Activated CD8-positive, alpha-beta memory T cell treated with anti-CD3 and anti-CD28 coated beads for 36 hours (primary cell): ENCODE measurements around the gene RSPH10B. TPM values are rescaled to one million over a fixed set of nuclear protein-coding genes. Genes with fewer than 3 reads are reported as not detected.
"Not testable (repeated sequence)": the region's sequence is repeated elsewhere in the genome, so short reads cannot be mapped to it uniquely, and the experiment has no call there.

ENCODE experiments used
- CTCF ChIA-PET: fragments of 350-600 bp; sonication (Branson Sonifier 250); formaldehyde crosslinking; loops from one replicate; lab custom pipeline; 2021; ENCODE audit warnings: antibody characterized with exemption; lab: Charles Lee
- POLR2A ChIA-PET: fragments of 350-600 bp; sonication (Branson Sonifier 250); formaldehyde crosslinking; loops from one replicate; lab custom pipeline; 2021; ENCODE audit warnings: antibody characterized with exemption; lab: Charles Lee
- total RNA-seq, 2 experiments: library from RNA; stranded (reverse); gene quantifications; one replicate each; pipeline ENCODE4 v1.2.3, GENCODE V29; 2021

RSPH10B gene
- total RNA-seq = under 1 TPM; 0.25 to 0.48 TPM

DNA sequence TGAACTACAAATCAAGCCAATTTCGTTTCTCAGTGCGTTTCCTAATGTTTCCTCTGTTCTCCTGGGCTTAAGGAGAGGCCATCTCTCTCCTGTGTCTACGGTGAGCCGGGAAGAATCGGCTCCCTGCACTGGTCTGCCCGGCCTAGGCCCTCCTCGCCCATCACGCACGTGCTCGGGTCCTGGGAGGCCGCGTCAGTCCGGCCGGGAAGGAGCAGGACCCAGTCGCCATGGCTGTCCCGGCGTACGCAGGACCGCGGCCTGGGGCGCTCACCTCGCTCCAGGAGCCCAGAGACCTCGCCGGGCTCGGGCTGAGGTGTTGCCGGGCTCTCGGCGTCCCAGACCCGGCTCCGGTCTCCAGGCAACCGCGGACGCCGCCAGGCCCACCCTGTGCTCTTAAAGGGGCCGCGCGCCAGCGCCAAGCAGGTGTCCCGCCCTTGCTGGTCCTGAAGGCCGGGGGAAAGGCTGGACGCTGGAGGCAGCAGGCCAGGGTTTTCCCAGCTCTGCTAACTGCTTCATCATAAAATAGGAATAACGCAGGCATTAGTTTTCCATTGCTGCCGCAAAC, at the start of gene RSPH10B:
Gene RSPH10B (minus strand): TSS at position 343 of the 565 bp plus-strand sequence. CDS start 3,573 bp downstream, outside the sequence.
- CTCF ChIA-PET, POLR2A ChIA-PET: not testable (repeated sequence)

DNA sequence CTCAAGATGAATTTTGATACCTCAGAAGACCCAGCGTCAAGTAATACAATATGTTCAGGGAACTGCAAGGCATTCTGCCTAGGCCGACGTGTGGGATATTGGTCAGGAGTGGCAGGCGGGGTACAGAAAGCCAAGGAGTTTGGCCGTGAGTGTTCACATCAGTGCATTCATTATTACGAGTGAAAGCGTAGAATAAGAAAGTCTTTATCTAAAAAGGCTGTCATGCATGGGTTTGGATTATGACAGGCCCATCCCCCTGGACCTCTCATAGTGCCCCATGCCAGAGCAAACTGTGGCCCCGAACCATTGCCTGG, 46.1 kb upstream of the RSPH10B start:
- ChIA-PET POLR2A (no interaction called here), CTCF (interaction anchor here (0.8 kb wide), 1 partner anchor 19 kb away, joined by 3 read pairs; no protein-coding TSS in a partner anchor)

DNA sequence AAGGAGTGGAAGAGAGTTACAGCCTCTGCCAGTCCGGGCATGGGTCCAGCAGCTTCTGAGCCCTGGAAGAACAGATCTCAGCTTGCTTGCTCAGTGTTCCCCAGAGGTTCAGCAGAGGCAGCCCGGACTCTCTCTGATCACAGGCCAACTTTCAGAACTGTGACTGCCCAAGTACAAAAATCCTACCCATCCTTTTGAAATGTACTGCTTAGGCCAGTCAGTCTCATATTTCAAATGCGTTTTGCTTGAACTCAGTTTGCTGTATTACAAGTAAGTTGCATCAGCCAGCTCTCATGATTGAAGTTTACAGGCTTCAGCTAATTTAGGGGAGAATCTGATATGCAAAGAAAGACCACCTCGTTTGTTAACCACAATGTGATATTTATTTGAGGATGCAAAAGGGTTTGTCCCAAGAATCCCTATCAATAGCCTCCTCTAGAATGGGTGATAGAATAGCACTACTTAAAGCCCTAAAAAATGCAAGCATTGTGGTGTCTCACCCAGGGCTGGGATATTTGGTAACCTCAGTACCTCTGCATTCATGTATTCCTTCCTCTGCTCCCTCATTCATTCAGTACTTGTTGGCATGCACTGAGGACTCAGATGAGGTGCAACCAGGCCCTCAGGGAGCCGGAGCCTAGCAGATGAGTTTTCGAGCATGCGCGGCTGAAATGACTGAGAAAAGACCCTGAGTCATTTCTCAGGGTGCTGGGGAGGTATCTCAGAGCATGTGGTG, 45.6 kb upstream of the RSPH10B start:
- POLR2A ChIA-PET = no interaction called here

DNA sequence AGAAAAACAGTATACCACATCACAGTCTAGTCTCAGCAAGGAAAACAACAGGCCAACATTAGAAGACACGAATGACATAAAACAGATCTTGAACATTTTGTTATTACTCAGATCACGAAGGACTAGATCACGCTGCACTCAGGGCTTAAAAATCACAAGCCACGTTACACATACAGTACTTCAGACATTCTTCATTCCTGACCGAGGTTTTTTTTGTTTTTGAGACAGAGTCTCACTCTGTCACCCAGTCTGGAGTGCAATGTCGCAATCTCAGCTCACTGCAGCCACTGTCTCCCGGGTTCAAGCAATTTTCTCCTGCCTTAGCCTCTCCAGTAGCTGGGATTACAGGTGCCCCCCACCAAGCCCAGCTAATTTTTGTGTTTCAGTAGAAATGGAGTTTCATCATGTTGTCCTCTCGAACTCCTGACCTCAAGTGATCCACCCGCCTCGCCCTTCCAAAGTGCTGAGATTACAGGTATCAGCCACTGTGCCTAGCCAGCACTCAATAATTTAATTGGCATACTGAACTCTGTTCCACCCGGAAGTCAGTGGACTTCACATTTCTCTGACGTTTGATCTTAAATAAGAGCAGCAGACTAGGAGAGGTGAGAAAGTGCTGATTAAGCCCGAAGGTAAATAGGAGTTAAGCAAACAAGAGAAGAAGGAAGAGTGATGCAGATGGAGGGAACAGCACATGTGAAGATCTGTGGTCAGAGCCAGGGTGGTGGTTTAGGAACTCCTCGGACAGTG, 42.0 kb upstream of the RSPH10B start:
- CTCF ChIA-PET = interaction anchor here (0.5 kb wide), 1 partner anchor 177 kb away, joined by 3 read pairs; no protein-coding TSS in a partner anchor
- POLR2A ChIA-PET = interaction anchor here (0.9 kb wide), 1 partner anchor 359 kb away, joined by 3 read pairs; no protein-coding TSS in a partner anchor

More for the DNA sequence above, 45.6 kb upstream of the RSPH10B start:
- CTCF ChIA-PET = interaction anchor here (0.7 to 1.0 kb wide), 2 partner anchors 12 to 14 kb away, joined by 3 to 5 read pairs; no protein-coding TSS in a partner anchor

DNA sequence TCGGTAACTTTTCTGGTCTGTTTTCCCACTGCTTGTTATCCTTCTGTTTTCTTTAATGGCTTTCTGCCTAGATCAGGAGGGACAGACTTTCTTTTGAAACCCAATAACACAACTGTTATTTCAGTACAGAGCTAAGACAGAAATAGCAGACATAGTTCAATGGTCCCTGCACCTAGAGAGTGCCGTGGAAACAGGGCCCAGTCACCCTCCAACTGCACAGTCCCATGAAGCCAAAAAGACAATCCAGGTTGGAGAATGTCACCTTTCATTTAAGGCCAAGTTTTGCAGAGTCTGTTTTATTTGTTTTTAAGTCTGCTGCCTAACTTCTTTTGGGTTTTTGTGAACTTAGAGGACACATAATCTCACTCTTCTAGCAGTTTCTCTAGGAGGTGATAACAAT, 41.1 kb upstream of the RSPH10B start:
- CTCF ChIA-PET = interaction anchor here (0.5 kb wide), 1 partner anchor 176 kb away, joined by 3 read pairs; no protein-coding TSS in a partner anchor
- POLR2A ChIA-PET = no interaction called here

DNA sequence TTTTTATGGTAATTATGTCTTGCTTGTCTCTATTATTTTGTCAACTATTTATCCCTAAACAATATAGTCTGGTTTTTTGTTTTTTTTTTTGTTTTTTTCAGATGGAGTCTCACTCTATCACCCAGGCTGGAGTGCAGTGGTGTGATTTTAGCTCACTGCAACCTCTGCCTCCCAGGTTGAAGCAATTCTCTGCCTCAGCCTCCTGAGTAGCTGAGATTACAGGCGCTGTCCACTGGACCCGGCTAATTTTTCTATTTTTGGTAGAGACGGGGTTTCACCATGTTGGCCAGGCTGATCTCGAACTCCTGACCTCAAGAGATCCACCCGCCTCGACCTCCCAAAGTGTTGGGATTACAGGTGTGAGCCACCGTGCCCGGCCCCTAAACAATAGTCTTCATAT, 39.9 kb upstream of the RSPH10B start:
- POLR2A ChIA-PET, CTCF ChIA-PET: not testable (repeated sequence)

DNA sequence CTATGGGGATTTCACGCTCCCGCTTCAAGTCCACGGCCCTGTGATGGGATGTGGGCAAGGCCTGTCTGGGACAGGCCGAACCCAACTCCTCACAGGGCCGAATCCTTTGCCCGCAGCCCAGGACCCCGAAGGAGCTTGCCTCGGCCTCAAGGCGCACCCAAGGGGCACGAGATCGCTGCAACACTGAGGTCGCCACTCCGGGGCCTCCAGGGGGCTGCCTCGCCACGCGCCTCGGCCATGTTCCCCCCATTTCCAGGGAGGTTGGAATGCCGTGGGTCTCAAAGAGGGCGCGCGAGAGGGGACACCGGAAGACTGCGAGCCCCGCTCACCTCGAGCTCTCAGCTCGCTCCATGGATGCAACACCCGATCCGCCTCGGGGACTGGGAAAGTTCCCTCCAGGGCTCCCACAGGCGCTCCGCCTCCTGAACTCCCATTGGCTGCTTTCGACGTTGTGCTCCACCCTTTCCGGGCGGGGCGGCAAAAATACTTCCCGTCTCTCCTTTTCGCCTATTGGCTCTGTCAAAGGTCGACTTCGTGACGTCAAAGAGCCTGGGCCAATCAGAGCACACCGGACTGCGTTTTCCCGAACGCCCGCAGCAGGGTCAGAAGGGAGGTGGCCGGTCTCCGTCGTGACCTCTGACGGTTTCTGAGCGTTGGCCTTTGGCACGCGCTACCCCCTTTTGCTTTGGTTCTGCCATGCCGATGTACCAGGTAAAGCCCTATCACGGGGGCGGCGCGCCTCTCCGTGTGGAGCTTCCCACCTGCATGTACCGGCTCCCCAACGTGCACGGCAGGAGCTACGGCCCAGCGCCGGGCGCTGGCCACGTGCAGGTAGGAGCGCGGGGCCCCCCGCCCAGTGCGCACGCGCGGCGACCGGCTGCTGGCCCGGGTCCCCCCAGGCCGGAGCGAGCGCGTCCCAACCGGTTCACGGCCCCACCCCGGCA, 38.5 kb upstream of the RSPH10B start, which contains the start of the genes AIMP2 and PMS2:
Gene AIMP2 (plus strand): TSS at position 605 of the 944 bp plus-strand sequence. CDS start 92 bp downstream, at position 697.
Gene PMS2 (minus strand): TSS at position 382 of the 944 bp plus-strand sequence. CDS start 30 bp downstream, at position 352.
- ChIA-PET CTCF (interaction anchor here (0.8 kb wide), 1 partner anchor 302 kb away, joined by 3 read pairs; no protein-coding TSS in a partner anchor), POLR2A (interaction anchor here (0.6 kb wide), 1 partner anchor 187 kb away, joined by 7 read pairs; no protein-coding TSS in a partner anchor)

DNA sequence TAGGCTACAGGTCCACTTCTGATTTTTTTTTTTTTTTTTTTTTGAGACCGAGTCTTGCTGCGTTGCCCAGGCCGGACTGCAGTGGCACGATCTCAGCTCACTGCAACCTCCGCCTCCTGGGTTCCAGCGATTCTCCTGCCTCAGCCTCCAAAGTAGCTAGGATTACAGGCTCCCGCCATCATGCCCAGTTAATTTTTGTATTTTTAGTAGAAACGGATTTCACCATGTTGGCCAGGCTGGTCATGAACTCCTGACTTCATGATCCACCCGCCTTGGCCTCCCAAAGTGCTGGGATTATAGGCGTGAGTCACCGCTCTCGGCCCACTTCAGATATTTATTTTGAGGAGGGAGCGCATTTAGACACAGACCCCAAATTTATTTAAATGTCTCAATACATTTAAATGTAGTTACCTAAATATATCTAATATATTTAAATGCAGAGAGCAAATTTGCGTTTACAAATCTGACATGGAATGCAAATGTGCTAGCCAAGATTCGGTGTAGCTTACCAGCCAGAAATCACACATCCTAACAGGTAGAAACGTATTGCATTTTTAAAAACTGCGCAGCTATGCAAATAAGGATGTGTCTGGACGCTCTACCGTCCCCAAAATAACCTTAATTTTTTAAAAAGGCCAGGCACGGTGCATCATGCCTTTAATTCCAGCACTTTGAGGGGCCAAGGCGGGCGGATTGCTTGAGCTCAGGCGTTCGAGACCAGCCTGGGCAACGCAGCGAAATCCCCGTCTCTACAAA, 37.5 kb upstream of the RSPH10B start:
- POLR2A ChIA-PET, CTCF ChIA-PET: not testable (repeated sequence)

DNA sequence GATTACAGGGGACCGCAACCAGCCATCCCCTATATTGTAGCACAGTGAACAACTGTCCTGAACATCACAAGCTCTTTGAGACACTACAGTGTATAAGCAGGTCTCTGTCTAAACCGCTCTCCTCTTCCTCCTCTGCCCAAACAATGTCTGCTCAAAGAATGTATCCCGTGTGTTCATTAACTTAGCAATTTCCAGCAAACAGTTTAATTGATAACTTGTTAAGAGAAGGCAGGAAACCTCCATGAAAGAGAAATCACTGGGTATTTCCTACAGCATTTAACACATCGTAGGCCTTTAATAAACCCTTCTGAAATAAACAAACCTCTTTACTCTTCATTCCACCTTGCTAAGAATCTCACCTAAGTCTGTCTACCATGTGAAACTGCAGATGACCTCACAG, 36.9 kb upstream of the RSPH10B start:
- ChIA-PET POLR2A (no interaction called here), CTCF (no interaction called here)

DNA sequence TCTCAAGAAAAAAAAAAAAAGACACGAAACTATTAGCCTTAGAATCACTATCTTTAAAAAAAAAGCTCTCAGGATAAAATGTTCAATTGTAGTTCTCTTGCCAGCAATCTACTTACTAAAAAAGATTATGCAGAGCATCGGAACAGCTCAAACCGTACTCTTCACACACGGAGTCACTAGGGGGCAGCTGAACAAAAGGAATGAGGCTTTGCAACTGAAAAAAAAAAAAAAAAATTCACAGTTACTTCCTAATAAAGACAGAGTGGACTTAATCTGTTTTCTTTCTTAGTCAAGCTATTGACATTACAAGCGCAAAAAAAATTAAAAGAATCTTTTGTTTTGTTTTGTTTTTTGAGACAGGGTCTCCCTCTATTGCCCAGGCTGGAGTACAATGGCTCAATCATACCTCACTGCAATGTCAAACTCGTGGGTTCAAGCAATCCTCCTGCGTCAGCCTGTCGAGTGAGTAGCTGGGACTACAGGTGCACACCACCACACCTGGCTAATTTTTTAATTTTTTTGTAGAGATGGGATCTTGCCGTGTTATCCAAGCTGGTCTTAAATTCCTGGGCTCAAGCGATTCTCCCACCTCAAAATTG, 26.8 kb upstream of the RSPH10B start:
- CTCF ChIA-PET = interaction anchor here (0.7 to 1.5 kb wide), 5 partner anchors 16 to 276 kb away, joined by 3 read pairs; no protein-coding TSS in a partner anchor
- POLR2A ChIA-PET = no interaction called here

DNA sequence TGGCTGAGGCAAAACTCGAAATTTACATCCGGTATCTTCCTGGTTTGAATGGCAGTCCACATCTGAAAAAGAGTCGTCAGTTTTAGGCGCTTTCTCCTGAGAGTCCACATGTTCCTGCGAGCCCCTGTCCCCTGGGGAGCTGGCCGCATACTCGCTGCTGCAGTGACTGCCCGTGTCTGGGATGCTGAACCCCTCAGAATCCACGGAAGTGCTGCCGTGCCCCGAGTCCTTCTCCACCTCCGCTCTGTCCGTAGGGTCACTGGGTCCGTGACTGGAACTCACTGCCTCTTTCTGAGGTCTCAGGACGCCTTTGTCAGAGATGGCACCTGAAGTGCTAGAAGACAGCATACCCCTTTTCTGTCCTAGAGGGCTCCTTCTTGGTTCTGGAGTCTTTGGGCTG, 16.6 kb upstream of the RSPH10B start:
- POLR2A ChIA-PET, CTCF ChIA-PET: not testable (repeated sequence)

DNA sequence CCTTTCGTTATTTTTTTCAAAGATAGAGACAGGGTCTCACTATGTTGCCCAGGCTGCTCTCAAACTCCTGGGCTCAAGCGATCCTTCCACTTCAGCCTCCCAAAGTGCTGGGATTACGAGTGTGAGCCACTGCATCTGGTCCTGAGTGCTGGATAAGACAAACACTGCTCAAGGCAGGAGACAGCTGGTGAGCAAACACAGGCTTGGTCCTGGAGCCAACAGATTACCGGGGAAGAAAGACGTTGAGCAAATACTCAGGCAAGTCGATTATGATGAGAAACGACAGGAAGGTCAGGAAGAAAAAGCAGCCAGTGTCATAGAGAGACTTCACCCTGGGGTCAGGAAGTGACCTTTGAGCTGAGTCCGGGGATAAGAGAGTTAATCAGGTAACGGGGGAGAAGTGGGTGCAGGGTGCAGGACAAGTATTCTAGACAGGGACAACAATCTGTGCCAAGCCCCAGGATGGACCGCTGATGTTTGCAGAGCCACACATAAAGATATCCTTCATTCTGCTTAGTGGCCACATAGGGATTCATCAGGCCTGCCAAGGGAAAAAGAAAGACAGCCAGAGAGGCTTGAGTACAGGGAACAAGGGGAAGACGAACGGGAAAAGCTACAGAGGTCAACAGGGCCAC, 9.3 kb upstream of the RSPH10B start:
- POLR2A ChIA-PET, CTCF ChIA-PET: not testable (repeated sequence)

DNA sequence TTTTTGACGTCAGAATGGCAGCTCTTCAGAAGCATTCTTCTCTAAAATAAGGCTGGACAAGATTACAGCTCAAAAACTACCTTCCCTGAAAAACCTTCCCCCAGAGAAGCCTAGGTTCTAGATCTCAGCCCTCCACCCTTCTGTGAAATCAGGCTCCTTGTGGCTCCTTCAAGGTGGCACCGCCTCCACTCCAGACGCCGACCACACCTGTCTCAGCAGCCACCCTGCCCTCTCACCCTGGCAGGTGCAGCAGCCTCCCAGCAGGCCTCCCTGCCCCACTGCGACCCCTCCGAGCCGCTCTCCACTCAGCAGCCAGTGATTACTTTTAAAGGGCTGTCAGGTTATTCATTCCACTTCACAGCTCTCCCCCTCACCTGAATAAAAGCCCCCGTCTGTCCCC, 3.1 kb upstream of the RSPH10B start:
- POLR2A ChIA-PET, CTCF ChIA-PET: not testable (repeated sequence)

DNA sequence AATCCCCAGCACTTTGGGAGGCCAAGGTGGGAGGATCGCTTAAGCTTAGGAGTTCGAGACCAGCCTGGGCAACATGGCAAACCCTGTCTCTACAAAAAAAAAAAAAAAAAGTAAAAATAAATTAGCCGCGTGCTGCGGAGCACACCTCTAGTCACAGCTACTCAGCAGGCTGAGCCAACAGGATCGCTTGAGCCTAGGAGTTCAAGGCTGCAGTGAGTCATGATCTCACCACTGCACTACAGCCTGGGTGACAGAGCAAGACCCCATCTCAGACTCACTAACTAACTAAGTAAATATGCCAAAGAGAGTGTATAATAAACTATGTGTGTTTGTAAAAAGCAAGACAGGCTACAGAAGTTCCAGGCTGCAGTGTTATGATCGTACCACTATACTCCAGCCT, 6.7 kb downstream of the RSPH10B start:
- POLR2A ChIA-PET, CTCF ChIA-PET: not testable (repeated sequence)

DNA sequence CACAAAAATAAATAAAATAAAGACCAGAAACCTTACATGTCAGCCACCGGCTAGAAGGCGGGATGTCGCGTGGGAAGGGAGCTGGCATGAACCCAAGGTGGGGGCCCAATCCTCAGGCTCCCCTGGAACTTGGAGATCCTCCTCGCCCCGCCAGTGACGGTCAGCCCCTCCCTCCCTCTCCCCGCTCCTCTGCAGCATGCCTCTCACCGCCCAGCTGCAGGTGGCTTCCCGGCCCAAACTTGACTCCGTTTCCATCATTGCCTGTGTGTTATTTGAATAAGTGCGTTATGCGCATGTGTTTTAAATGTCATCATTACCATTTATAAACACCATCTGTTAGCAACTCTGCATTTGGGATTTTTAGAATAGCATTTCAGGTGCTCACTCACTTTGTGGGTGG, 7.3 kb downstream of the RSPH10B start:
- CTCF ChIA-PET, POLR2A ChIA-PET: not testable (repeated sequence)

DNA sequence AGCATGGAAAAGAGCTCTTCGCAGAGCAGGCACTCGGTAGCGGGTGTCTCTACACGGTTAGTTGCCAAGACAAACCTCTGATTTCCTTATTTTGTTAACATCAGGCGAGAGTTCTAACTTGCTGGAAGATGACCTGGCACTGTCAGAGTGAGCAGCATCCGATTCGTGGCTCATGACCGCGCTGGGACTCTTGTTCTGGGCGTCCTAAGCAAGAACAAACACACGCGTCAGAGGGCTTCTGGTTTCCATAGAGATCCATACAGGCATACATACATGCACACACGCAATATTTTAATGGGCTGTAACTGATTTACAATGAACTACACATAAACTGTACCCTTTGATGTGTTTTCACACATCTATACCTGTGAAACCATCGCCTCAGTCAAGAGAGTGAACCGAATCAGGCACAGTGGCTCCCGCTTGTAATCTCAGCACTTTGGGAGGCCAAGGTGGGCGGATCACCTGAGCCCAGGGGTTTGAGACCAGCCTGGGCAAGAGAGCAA, 35.5 kb downstream of the RSPH10B start:
- CTCF ChIA-PET, POLR2A ChIA-PET: not testable (repeated sequence)
